Parathyroid adenoma (tissue), 2 donors: Measurements from ENCODE around the gene ASTN2.

Experiments used
- H2AFZ ChIP-seq: fragments of 300-600 bp; sonication (generic); one replicate; pipeline ENCODE4 v1.7.0; 2017; ENCODE audit warnings: antibody characterized with exemption, mild to moderate bottlenecking
- H3K27ac ChIP-seq: fragments of 300-600 bp; sonication (generic); one replicate; pipeline ENCODE4 v1.7.0; 2017
- H3K27me3 ChIP-seq: fragments of 300-600 bp; sonication (generic); one replicate; pipeline ENCODE4 v1.7.0; 2017; ENCODE audit warnings: low read length; ENCODE audit not compliant: control insufficient read depth, insufficient read depth
- H3K36me3 ChIP-seq: fragments of 300-600 bp; sonication (generic); one replicate; pipeline ENCODE4 v1.7.0; 2017; ENCODE audit warnings: low read length; ENCODE audit not compliant: control insufficient read depth, insufficient read depth
- H3K4me1 ChIP-seq: fragments of 300-600 bp; sonication (generic); one replicate; pipeline ENCODE4 v1.7.0; 2017; ENCODE audit warnings: control low read depth
- H3K4me2 ChIP-seq: fragments of 300-600 bp; sonication (generic); one replicate; pipeline ENCODE4 v1.7.0; 2017; ENCODE audit warnings: low read length
- H3K4me3 ChIP-seq: fragments of 300-600 bp; sonication (generic); one replicate; pipeline ENCODE4 v1.7.0; 2017; ENCODE audit warnings: low read depth, low read length
- H3K79me2 ChIP-seq: fragments of 300-600 bp; sonication (generic); one replicate; pipeline ENCODE4 v1.7.0; 2017; ENCODE audit warnings: control low read depth
- H3K9ac ChIP-seq: fragments of 300-600 bp; sonication (generic); one replicate; pipeline ENCODE4 v1.7.0; 2017; ENCODE audit warnings: mild to moderate bottlenecking
- H3K9me3 ChIP-seq: fragments of 300-600 bp; sonication (generic); one replicate; pipeline ENCODE4 v1.7.0; 2017; ENCODE audit warnings: low read length; ENCODE audit not compliant: control insufficient read depth
- CTCF ChIP-seq: fragments of 300-600 bp; sonication (generic); IDR thresholded peaks from one replicate; pipeline ENCODE4 v1.7.0; 2017; ENCODE audit warnings: antibody characterized with exemption, mild to moderate bottlenecking
- donor health status: primary hyperparathyroidism.

Gene ASTN2

GRCh38 chr9:117323390-117323789 is 91.5 kb downstream of the ASTN2 start:
- Histone ChIP-seq H2AFZ (no peak overlapping the region), H3K9ac (no peak overlapping the region), H3K27me3 (no peaks in the 10 kb centered on the region), H3K27ac (no peak overlapping the region), H3K4me2 (no peak overlapping the region), H3K4me3 (no peak overlapping the region), H3K4me1 (no peaks in the 10 kb centered on the region), H3K79me2 (no peaks in the 10 kb centered on the region), H3K36me3 (no peaks in the 10 kb centered on the region), H3K9me3 (no peaks in the 10 kb centered on the region)
- no peak for TF ChIP-seq CTCF

- no peak for TF ChIP-seq CTCF
- Histone ChIP-seq H3K9me3 (no peaks in the 10 kb centered on the region), H3K4me1 (no peaks in the 10 kb centered on the region), H3K9ac (no peak overlapping the region), H3K27me3 (no peaks in the 10 kb centered on the region), H3K4me3 (no peak overlapping the region), H3K4me2 (no peak overlapping the region), H2AFZ (no peak overlapping the region), H3K79me2 (no peaks in the 10 kb centered on the region), H3K36me3 (no peaks in the 10 kb centered on the region), H3K27ac (no peak overlapping the region)
These were observed 97.7 kb downstream of the ASTN2 start for GRCh38 chr9:117317192-117317591.

GRCh38 chr9:117315236-117315635 is 99.6 kb downstream of the ASTN2 start:
- Histone ChIP-seq H3K4me1 (no peaks in the 10 kb centered on the region), H3K79me2 (no peaks in the 10 kb centered on the region), H3K36me3 (no peaks in the 10 kb centered on the region), H2AFZ (no peak overlapping the region), H3K9me3 (no peaks in the 10 kb centered on the region), H3K9ac (no peak overlapping the region), H3K27me3 (no peaks in the 10 kb centered on the region), H3K4me3 (no peak overlapping the region), H3K27ac (no peak overlapping the region), H3K4me2 (no peak overlapping the region)
- TF ChIP-seq CTCF = no peak

GRCh38 chr9:117313989-117314388 is 100.9 kb downstream of the ASTN2 start:
- no peak overlapping the region for H3K27ac ChIP-seq
- H3K36me3 ChIP-seq = no peaks in the 10 kb centered on the region
- H3K9me3 ChIP-seq = no peaks in the 10 kb centered on the region
- no peak overlapping the region for H2AFZ ChIP-seq
- no peak for TF ChIP-seq CTCF
- no peaks in the 10 kb centered on the region for H3K27me3 ChIP-seq
- no peak overlapping the region for H3K9ac ChIP-seq
- H3K4me3 ChIP-seq = no peak overlapping the region
- no peaks in the 10 kb centered on the region for H3K4me1 ChIP-seq
- no peaks in the 10 kb centered on the region for H3K79me2 ChIP-seq
- no peak overlapping the region for H3K4me2 ChIP-seq

- Histone ChIP-seq H3K9me3 (no peaks in the 10 kb centered on the region), H3K4me3 (no peak overlapping the region), H3K9ac (no peak overlapping the region), H3K4me2 (no peak overlapping the region), H3K27ac (no peak overlapping the region), H2AFZ (no peak overlapping the region), H3K27me3 (no peaks in the 10 kb centered on the region), H3K79me2 (no peaks in the 10 kb centered on the region), H3K4me1 (no peaks in the 10 kb centered on the region), H3K36me3 (no peaks in the 10 kb centered on the region)
- TF ChIP-seq CTCF = no peak
These were observed 107.2 kb downstream of the ASTN2 start for GRCh38 chr9:117307701-117308100.
